IMR-90 (cell line): Measurements from ENCODE around the gene WDFY2. TPM values are rescaled to one million over a fixed set of nuclear protein-coding genes. Genes with fewer than 3 reads are reported as not detected.
"Not testable (repeated sequence)": the region's sequence is repeated elsewhere in the genome, so short reads cannot be mapped to it uniquely, and the experiment has no call there.

ENCODE experiments used
- ATAC-seq: fragments of 200-7000 bp; cut with Tn5 transposase; 2 replicates; pipeline ENCODE4 v1.9.1; 2020; ENCODE audit warnings: low read depth, mild to moderate bottlenecking, moderate library complexity
- BruUV-seq: library from RNA; stranded (reverse); fragments of 400-500 nt; replicated peaks from 2 replicates; lab custom pipeline; 2021; lab: Mats Ljungman, UMichigan
- CTCF ChIA-PET: fragments of 300-600 bp; formaldehyde crosslinking; extraction: SDS; loops from one replicate; lab custom pipeline; 2021; ENCODE audit warnings: antibody characterized with exemption; lab: Yijun Ruan, JAX
- POLR2A ChIA-PET: fragments of 300-600 bp; sonication (Branson Sonifier 250); formaldehyde crosslinking; loops from one replicate; lab custom pipeline; 2022; ENCODE audit warnings: antibody characterized with exemption; ENCODE audit not compliant: unreplicated experiment; lab: Charles Lee
- DNase-seq: peaks from one replicate; pipeline ENCODE4 v3.0.0; 2013
- H2AFZ ChIP-seq: replicated peaks from 2 replicates; pipeline ENCODE3; 2013; ENCODE audit warnings: low read length, mild to moderate bottlenecking; ENCODE audit not compliant: poor library complexity
- H2AK5ac ChIP-seq: 2 replicates; pipeline ENCODE4 v1.6.1; 2013; ENCODE audit warnings: low read depth, low read length, inconsistent platforms
- H2AK9ac ChIP-seq: replicated peaks from 2 replicates; pipeline ENCODE3; 2013; ENCODE audit warnings: mild to moderate bottlenecking, low read depth, low read length, moderate library complexity; ENCODE audit not compliant: poor library complexity
- H2BK120ac ChIP-seq: 2 replicates; pipeline ENCODE4 v1.6.1; 2013; ENCODE audit warnings: low read depth, low read length, inconsistent platforms
- H2BK15ac ChIP-seq: 3 replicates; pipeline ENCODE4 v1.6.1; 2013; ENCODE audit warnings: low read depth, low read length, inconsistent platforms
- H2BK20ac ChIP-seq: 2 replicates; pipeline ENCODE4 v1.6.1; 2013; ENCODE audit warnings: low read depth, mild to moderate bottlenecking, inconsistent platforms, low read length, moderate library complexity
- H2BK5ac ChIP-seq: 2 replicates; pipeline ENCODE4 v1.6.1; 2013; ENCODE audit warnings: mild to moderate bottlenecking, low read depth, low read length, inconsistent platforms; ENCODE audit not compliant: poor library complexity, severe bottlenecking
- H3K14ac ChIP-seq: replicated peaks from 2 replicates; pipeline ENCODE4 v1.6.1; 2013; ENCODE audit warnings: low read depth, low read length, inconsistent platforms
- H3K18ac ChIP-seq: 2 replicates; pipeline ENCODE4 v1.6.1; 2013; ENCODE audit warnings: low read depth, low read length, control low read depth
- H3K23ac ChIP-seq: 2 replicates; pipeline ENCODE4 v1.6.1; 2013; ENCODE audit warnings: low read depth, low read length, inconsistent platforms
- H3K27ac ChIP-seq: 2 replicates; pipeline ENCODE4 v1.5.1; 2013; ENCODE audit warnings: mild to moderate bottlenecking, control low read depth, low read length; ENCODE audit not compliant: insufficient read depth
- H3K27me3 ChIP-seq: 2 replicates; pipeline ENCODE4 v1.6.1; 2013; ENCODE audit warnings: low read length; ENCODE audit not compliant: control insufficient read depth, insufficient read depth
- H3K36me3 ChIP-seq: 2 replicates; pipeline ENCODE4 v1.6.1; 2013; ENCODE audit warnings: low read length, mixed read lengths; ENCODE audit not compliant: control insufficient read depth, insufficient read depth
- H3K4ac ChIP-seq: 2 replicates; pipeline ENCODE4 v1.6.1; 2013; ENCODE audit warnings: low read depth, low read length, inconsistent platforms
- H3K4me1 ChIP-seq: 2 replicates; pipeline ENCODE4 v1.6.1; 2013; ENCODE audit warnings: low read length, mixed read lengths; ENCODE audit not compliant: control insufficient read depth, insufficient read depth
- H3K4me2 ChIP-seq: 2 replicates; pipeline ENCODE4 v1.6.1; 2013; ENCODE audit warnings: low read depth, mild to moderate bottlenecking, control low read depth, low read length, moderate library complexity
- H3K4me3 ChIP-seq: 2 replicates; pipeline ENCODE4 v1.5.1; 2013; ENCODE audit warnings: low read depth, mild to moderate bottlenecking, control low read depth, low read length, moderate library complexity; ENCODE audit not compliant: insufficient read depth
- H3K56ac ChIP-seq: 2 replicates; pipeline ENCODE4 v1.6.1; 2013; ENCODE audit warnings: low read length, inconsistent platforms; ENCODE audit not compliant: insufficient read depth; ENCODE audit errors: extremely low read depth
- H3K79me1 ChIP-seq, 2 experiments: 2 replicates each; pipeline ENCODE4 v1.6.1; 2013; ENCODE audit warnings: low read length in 2 of 2, inconsistent platforms in 1 of 2, low read depth in 1 of 2
- H3K9ac ChIP-seq: 2 replicates; pipeline ENCODE4 v1.6.1; 2013; ENCODE audit warnings: low read depth, low read length, control low read depth
- H3K9me1 ChIP-seq: 2 replicates; pipeline ENCODE4 v1.6.1; 2013; ENCODE audit warnings: low read length, inconsistent platforms; ENCODE audit not compliant: insufficient read depth
- H3K9me3 ChIP-seq: 2 replicates; pipeline ENCODE4 v1.6.1; 2013; ENCODE audit warnings: low read length; ENCODE audit not compliant: control insufficient read depth, insufficient read depth
- H4K20me1 ChIP-seq: 2 replicates; pipeline ENCODE4 v1.6.1; 2013; ENCODE audit warnings: low read length, inconsistent platforms; ENCODE audit not compliant: insufficient read depth
- H4K5ac ChIP-seq: 2 replicates; pipeline ENCODE4 v1.6.1; 2013; ENCODE audit warnings: mild to moderate bottlenecking, low read depth, low read length, control low read depth
- H4K8ac ChIP-seq, 2 experiments: 2 replicates each; pipeline ENCODE4 v1.6.1; 2013; ENCODE audit warnings: low read depth in 2 of 2, low read length in 2 of 2, control low read depth in 1 of 2, inconsistent platforms in 1 of 2
- H4K91ac ChIP-seq: 2 replicates; pipeline ENCODE4 v1.6.1; 2013; ENCODE audit warnings: low read depth, low read length, inconsistent platforms; ENCODE audit not compliant: insufficient read depth
- USF2 ChIP-seq: fragments of 150-350 bp; IDR thresholded peaks from 2 replicates; pipeline ENCODE4 v1.6.1; 2017; ENCODE audit warnings: mild to moderate bottlenecking, antibody characterized with exemption, low read length, low read depth
- WGBS, 2 experiments: methylation state at CpG; one replicate each; pipeline versions ENCODE4 v1.1.5 to v1.1.7; 2013; ENCODE audit warnings: missing lambda C conversion rate in 2 of 2; ENCODE audit not compliant: insufficient read length in 1 of 2; ENCODE audit errors: extremely low coverage in 2 of 2; 5-methylcytosine and 5-hydroxymethylcytosine counted together
- dilution Hi-C: fragments of 300-500 bp; cut with HindIII; formaldehyde crosslinking; loops from one replicate; pipeline ENCODE4 v1.14.3; 2018; ENCODE audit warnings: low sequenced_read_pairs; ENCODE audit not compliant: unreplicated experiment
- in situ Hi-C: fragments of 300-500 bp; cut with MboI; formaldehyde crosslinking; loops from 3 replicates; pipeline ENCODE4 v1.14.3; 2019; ENCODE audit warnings: low sequenced_read_pairs, inconsistent platforms, mixed read lengths
- intact Hi-C: fragments of 100-400 bp; cut with micrococcal nuclease; formaldehyde crosslinking; loops from 2 replicates; pipeline ENCODE4 v1.10.0; 2022
- polyA plus RNA-seq, 3 experiments: library from polyadenylated mRNA; depleted of rRNA; stranded (reverse); fragments of >200 nt; gene quantifications; 2 replicates each; pipeline ENCODE4 v1.2.3, GENCODE V29; 2012; ENCODE audit warnings: low replicate concordance in 1 of 3
- total RNA-seq: library from RNA; depleted of rRNA; stranded (reverse); fragments of >200 nt; gene quantifications from 2 replicates; pipeline ENCODE4 v1.2.3, GENCODE V29; 2012

Gene WDFY2
- total and polyA plus RNA-seq, 2 of the 4 experiments (the other 2 are of a cell fraction): 4.3 to 5.4 TPM

GRCh38 chr13:51542346-51543242 is 41.7 kb upstream of the WDFY2 start (continued):
- TF ChIP-seq USF2: no peak

- no CpG with 5 or more reads among the region's 3 CpGs for WGBS, 2 experiments
- dilution Hi-C loops: not testable (repeated sequence)
Observed at GRCh38 chr13:51545446-51545845, 38.8 kb upstream of the WDFY2 start.

More at GRCh38 chr13:51545446-51545845, 38.8 kb upstream of the WDFY2 start:
- H2BK5ac ChIP-seq, H3K9ac ChIP-seq, intact Hi-C loops, H3K4ac ChIP-seq, H3K18ac ChIP-seq, DNase-seq, H2BK20ac ChIP-seq, H3K4me3 ChIP-seq, CTCF ChIA-PET, H4K8ac ChIP-seq, ATAC-seq, H3K14ac ChIP-seq, H3K4me2 ChIP-seq, H4K5ac ChIP-seq, H3K36me3 ChIP-seq, in situ Hi-C loops, H2AK5ac ChIP-seq, H2AK9ac ChIP-seq, H3K27ac ChIP-seq, H3K56ac ChIP-seq, H2BK15ac ChIP-seq, POLR2A ChIA-PET, H4K20me1 ChIP-seq, H4K91ac ChIP-seq, H3K23ac ChIP-seq, H3K9me1 ChIP-seq, H3K79me1 ChIP-seq, H3K27me3 ChIP-seq, BruUV-seq, H3K9me3 ChIP-seq, H2AFZ ChIP-seq, H2BK120ac ChIP-seq: not testable (repeated sequence)
- peaks cover 11% of the 10 kb centered on the region for H3K4me1 ChIP-seq
